Measurements from ENCODE around the gene CHMP4A.

DNA sequence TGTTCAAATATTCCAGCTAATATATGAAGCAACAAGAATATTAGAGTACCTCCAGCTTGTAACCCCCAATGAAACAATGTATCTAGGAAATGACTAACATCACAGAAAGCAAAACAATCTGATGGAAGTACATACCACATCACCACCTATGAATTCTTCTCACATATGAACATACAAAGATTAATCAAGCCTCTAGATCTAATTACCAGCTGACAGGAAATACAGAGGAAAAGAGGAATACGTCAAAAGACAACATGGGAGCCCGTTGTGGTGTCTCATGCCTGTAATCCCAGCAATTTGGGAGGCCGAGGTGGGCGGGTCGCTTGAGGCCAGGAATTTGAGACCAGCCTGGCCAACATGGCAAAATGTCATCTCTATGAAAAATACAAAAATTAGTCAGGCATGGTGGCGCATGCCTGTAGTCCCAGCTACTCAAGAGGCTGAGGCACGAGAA, 11.4 kb upstream of the CHMP4A start:
- TF ChIP-seq, protein P1, sequence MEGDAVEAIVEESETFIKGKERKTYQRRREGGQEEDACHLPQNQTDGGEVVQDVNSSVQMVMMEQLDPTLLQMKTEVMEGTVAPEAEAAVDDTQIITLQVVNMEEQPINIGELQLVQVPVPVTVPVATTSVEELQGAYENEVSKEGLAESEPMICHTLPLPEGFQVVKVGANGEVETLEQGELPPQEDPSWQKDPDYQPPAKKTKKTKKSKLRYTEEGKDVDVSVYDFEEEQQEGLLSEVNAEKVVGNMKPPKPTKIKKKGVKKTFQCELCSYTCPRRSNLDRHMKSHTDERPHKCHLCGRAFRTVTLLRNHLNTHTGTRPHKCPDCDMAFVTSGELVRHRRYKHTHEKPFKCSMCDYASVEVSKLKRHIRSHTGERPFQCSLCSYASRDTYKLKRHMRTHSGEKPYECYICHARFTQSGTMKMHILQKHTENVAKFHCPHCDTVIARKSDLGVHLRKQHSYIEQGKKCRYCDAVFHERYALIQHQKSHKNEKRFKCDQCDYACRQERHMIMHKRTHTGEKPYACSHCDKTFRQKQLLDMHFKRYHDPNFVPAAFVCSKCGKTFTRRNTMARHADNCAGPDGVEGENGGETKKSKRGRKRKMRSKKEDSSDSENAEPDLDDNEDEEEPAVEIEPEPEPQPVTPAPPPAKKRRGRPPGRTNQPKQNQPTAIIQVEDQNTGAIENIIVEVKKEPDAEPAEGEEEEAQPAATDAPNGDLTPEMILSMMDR (optimal IDR thresholded peaks at IDR 0.05 in 1 of 3, IDR thresholded peaks at IDR 0.05 in 1 of 3, conservative IDR thresholded peaks at IDR 0.05 in 1 of 3; ENCODE audit: extremely low read depth in 1 of 3, insufficient read depth in 2 of 3, low read length in 3 of 3): no peak
- no peak for TF ChIP-seq EZH2 (IDR thresholded peaks at IDR 0.05; ENCODE audit: low read length)

All from keratinocyte (primary cell).